ENCODE measurements around the gene SLC25A1. TPM values are rescaled to one million over a fixed set of nuclear protein-coding genes. Genes with fewer than 3 reads are reported as not detected.

Gene SLC25A1
- polyA plus RNA-seq, 1 of the 3 experiments (the other 2 are of a cell fraction), result 44.7 TPM

DNA sequence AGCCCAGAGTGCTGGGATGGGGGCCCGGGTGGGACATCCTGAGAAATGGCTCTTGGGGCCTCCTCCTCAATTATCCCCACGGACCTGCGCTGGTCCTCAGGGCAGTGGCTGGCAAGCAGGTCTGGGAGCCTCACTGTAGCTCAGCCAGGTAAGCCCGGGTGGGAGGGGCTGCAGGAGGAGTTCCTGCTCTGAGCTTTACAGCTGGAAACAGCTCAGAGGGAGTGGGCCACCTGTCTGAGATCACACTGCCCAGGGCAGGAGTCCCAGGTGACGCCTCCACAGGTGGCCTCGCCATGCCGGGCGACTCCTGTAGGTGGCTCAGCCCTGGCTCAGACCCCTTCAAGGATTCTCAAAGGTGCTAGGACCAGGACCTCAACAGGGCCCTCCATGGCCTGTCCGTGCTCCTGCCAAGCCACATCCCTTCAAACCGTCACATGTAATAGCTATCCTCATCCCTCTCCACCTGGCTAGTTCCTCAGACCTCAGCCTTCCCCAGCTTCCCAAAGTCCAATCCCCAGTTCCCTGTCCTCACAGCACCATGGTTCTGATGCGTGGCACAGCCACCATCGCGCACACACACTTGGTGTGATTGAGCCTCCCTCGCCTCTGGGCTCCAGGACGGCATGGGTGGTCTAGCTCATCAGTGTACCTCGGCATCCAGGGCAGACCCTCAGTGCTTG is 51.1 kb downstream of the SLC25A1 start:
- Histone ChIP-seq H2AFZ (ENCODE audit: low read depth) (no peak overlapping the region), H3K27ac (ENCODE audit: low read depth in 2 of 2, low read length in 1 of 2) (no peak overlapping the region), H3F3A (replicated peaks; ENCODE audit: insufficient read depth) (no peaks in the 10 kb centered on the region), H4K20me1 (ENCODE audit: insufficient read depth) (no peaks in the 10 kb centered on the region), H3K36me3 (replicated peaks in 1 of 2; ENCODE audit: control insufficient read depth in 1 of 2, insufficient read depth in 2 of 2, low read length in 1 of 2) (peaks cover under 1 to 4% of the 10 kb centered on the region in 2 experiments), H3K9me3 (no peaks in the 10 kb centered on the region), H3K79me2 (ENCODE audit: insufficient read depth) (no peaks in the 10 kb centered on the region), H3K4me3 (ENCODE audit: low read depth in 2 of 2, low read length in 1 of 2) (no peak overlapping the region), H3K4me2 (no peak overlapping the region), H3K9me2 (no peaks in the 10 kb centered on the region), H3K4me1 (ENCODE audit: control insufficient read depth in 1 of 2, insufficient read depth in 2 of 2, low read depth in 1 of 2, low read length in 1 of 2) (peaks cover 0 to 6% of the 10 kb centered on the region in 2 experiments; a peak in 1 of 4 replicates), H3K27me3 (ENCODE audit: insufficient read depth) (no peaks in the 10 kb centered on the region), H3K9ac (no peak overlapping the region)
- ChIA-PET CTCF (interaction anchor here (2.1 kb wide), 1 partner anchor 17 kb away, joined by 14 read pairs; the partner anchor contains the start of gene ESS2), POLR2A (interaction anchor here (0.6 kb wide), 1 partner anchor 107 kb away, joined by 3 read pairs; no protein-coding TSS in a partner anchor)
- WGBS (ENCODE audit: low lambda C conversion rate), result 86% methylated on average over 8 of the region's 16 CpGs
- TF ChIP-seq FOSL2 (IDR thresholded peaks at IDR 0.05; ENCODE audit: borderline replicate concordance, low read depth), result no peak
- TF ChIP-seq FOXJ3 (CRISPR knock-in tag; IDR thresholded peaks at IDR 0.05), result no peak
- TF ChIP-seq TEAD4 (IDR thresholded peaks at IDR 0.05; ENCODE audit: borderline replicate concordance, insufficient read depth), result no peak
- no peak for TF ChIP-seq NFIC (IDR thresholded peaks at IDR 0.05; ENCODE audit: borderline replicate concordance)
- TF ChIP-seq RXRA (IDR thresholded peaks at IDR 0.05; ENCODE audit: borderline replicate concordance, low read depth), result no peak
- TF ChIP-seq, protein P1, sequence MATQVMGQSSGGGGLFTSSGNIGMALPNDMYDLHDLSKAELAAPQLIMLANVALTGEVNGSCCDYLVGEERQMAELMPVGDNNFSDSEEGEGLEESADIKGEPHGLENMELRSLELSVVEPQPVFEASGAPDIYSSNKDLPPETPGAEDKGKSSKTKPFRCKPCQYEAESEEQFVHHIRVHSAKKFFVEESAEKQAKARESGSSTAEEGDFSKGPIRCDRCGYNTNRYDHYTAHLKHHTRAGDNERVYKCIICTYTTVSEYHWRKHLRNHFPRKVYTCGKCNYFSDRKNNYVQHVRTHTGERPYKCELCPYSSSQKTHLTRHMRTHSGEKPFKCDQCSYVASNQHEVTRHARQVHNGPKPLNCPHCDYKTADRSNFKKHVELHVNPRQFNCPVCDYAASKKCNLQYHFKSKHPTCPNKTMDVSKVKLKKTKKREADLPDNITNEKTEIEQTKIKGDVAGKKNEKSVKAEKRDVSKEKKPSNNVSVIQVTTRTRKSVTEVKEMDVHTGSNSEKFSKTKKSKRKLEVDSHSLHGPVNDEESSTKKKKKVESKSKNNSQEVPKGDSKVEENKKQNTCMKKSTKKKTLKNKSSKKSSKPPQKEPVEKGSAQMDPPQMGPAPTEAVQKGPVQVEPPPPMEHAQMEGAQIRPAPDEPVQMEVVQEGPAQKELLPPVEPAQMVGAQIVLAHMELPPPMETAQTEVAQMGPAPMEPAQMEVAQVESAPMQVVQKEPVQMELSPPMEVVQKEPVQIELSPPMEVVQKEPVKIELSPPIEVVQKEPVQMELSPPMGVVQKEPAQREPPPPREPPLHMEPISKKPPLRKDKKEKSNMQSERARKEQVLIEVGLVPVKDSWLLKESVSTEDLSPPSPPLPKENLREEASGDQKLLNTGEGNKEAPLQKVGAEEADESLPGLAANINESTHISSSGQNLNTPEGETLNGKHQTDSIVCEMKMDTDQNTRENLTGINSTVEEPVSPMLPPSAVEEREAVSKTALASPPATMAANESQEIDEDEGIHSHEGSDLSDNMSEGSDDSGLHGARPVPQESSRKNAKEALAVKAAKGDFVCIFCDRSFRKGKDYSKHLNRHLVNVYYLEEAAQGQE (IDR thresholded peaks at IDR 0.05; ENCODE audit: low read depth, low read length), result no peak
- TF ChIP-seq, protein P2, sequence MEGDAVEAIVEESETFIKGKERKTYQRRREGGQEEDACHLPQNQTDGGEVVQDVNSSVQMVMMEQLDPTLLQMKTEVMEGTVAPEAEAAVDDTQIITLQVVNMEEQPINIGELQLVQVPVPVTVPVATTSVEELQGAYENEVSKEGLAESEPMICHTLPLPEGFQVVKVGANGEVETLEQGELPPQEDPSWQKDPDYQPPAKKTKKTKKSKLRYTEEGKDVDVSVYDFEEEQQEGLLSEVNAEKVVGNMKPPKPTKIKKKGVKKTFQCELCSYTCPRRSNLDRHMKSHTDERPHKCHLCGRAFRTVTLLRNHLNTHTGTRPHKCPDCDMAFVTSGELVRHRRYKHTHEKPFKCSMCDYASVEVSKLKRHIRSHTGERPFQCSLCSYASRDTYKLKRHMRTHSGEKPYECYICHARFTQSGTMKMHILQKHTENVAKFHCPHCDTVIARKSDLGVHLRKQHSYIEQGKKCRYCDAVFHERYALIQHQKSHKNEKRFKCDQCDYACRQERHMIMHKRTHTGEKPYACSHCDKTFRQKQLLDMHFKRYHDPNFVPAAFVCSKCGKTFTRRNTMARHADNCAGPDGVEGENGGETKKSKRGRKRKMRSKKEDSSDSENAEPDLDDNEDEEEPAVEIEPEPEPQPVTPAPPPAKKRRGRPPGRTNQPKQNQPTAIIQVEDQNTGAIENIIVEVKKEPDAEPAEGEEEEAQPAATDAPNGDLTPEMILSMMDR (IDR thresholded peaks at IDR 0.05), result no peak
- no peak for TF ChIP-seq NRF1 (IDR thresholded peaks at IDR 0.05; ENCODE audit: low read depth, low read length)
- TF ChIP-seq, protein P3, sequence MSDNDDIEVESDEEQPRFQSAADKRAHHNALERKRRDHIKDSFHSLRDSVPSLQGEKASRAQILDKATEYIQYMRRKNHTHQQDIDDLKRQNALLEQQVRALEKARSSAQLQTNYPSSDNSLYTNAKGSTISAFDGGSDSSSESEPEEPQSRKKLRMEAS (IDR thresholded peaks at IDR 0.05; ENCODE audit: low read depth), result no peak
- TF ChIP-seq EP300 (IDR thresholded peaks at IDR 0.05; ENCODE audit: borderline replicate concordance in 1 of 2, low read depth in 1 of 2, low read length in 1 of 2), result no peak
- TF ChIP-seq TCF12 (IDR thresholded peaks at IDR 0.05), result no peak
- TF ChIP-seq FOXM1 (IDR thresholded peaks at IDR 0.05; ENCODE audit: low read depth), result no peak
- TF ChIP-seq YY1 (IDR thresholded peaks at IDR 0.05; ENCODE audit: low read depth), result no peak
- TF ChIP-seq RFX5 (IDR thresholded peaks at IDR 0.05; ENCODE audit: low read length), result no peak
- no peak for DNase-seq
